Endothelial cell of umbilical vein (primary cell): ENCODE results near the gene STAB1.

ENCODE experiments used
- CTCF ChIP-seq, 2 donors: IDR thresholded peaks; 1 replicate in 1 of 2; 2 replicates in 1 of 2; pipeline ENCODE4 v1.5.1; 2011; ENCODE audit warnings: low read length in 2 of 2, mild to moderate bottlenecking in 2 of 2, moderate library complexity in 2 of 2, control low read depth in 1 of 2, inconsistent platforms in 1 of 2, low read depth in 1 of 2; ENCODE audit not compliant: insufficient read depth in 1 of 2; ENCODE audit errors: extremely low read depth in 1 of 2
- EZH2 ChIP-seq: IDR thresholded peaks from 2 replicates; pipeline ENCODE4 v1.6.1; 2012; ENCODE audit warnings: borderline replicate concordance, low read depth, mild to moderate bottlenecking, moderate library complexity, low read length, inconsistent platforms; ENCODE audit not compliant: severe bottlenecking
- JUN ChIP-seq: IDR thresholded peaks from 2 replicates; pipeline ENCODE4 v1.6.1; 2011; ENCODE audit warnings: borderline replicate concordance, low read depth; ENCODE audit not compliant: insufficient read length, insufficient read depth
- POLR2A ChIP-seq: IDR thresholded peaks from 2 replicates; pipeline ENCODE4 v1.6.1; 2012; ENCODE audit warnings: low read depth, mild to moderate bottlenecking, control low read depth, low read length

GRCh38 chr3:52492059-52492458, 3.1 kb upstream of the STAB1 start:
- TF ChIP-seq EZH2 (no peak), CTCF (IDR thresholded peaks at IDR 0.05; ENCODE audit: extremely low read depth in 1 of 2, insufficient read depth in 1 of 2, low read depth in 1 of 2, low read length in 2 of 2) (no peak), POLR2A (no peak), JUN (no peak)
